OCI-LY7 (cell line): Measurements from ENCODE around the gene SEPTIN11.

Experiments
- CTCF ChIP-seq: fragments of 200-600 bp; sonication (generic); conservative IDR thresholded peaks from 2 replicates; pipeline ENCODE4 v1.5.1; 2014; ENCODE audit warnings: mild to moderate bottlenecking, antibody characterized with exemption, low read length, moderate library complexity, mixed read lengths
- EZH2phosphoT487 ChIP-seq: fragments of 200-600 bp; sonication (generic); IDR thresholded peaks from 2 replicates; pipeline ENCODE4 v1.6.1; 2018; ENCODE audit warnings: low read depth, borderline replicate concordance, mild to moderate bottlenecking, mixed run types, antibody characterized with exemption, low read length, moderate library complexity, mixed read lengths

- TF ChIP-seq CTCF: no peak
- TF ChIP-seq EZH2phosphoT487: no peak
These were observed 16.5 kb downstream of the SEPTIN11 start for GRCh38 chr4:76965866-76966579.
